ENCODE results near the gene SUFU.

The SUFU gene

DNA sequence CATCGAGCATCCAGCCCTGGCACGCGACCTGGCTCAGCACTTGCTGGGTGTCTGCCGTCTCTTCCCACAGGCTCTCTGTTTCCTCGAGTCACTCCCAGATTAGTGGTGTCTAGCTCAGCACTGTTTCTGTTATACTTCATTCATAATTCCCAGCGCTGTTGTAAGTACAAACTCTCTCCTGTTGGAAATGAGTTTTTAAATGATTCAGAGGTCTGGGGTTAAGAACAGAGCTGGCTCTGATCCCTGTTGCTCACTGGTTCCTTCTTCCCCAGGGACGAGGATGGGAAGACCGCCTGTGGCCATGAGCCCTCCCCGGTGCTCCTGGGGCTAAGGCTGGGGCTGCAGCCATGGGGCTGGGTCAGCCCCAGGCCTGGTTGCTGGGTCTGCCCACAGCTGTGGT lies 35.1 kb upstream of the SUFU start:
- Histone ChIP-seq H3K9ac (ENCODE audit: low read length) (no peak overlapping the region), H3F3A (ENCODE audit: insufficient read depth) (no peaks in the 10 kb centered on the region), H3K4me3 (ENCODE audit: insufficient read depth, low read length, poor library complexity, severe bottlenecking) (no peak overlapping the region), H3K27me3 (ENCODE audit: low read length) (no peaks in the 10 kb centered on the region), H4K20me1 (ENCODE audit: low read depth, low read length) (no peaks in the 10 kb centered on the region), H3K36me3 (ENCODE audit: low read length) (no peaks in the 10 kb centered on the region), H3K27ac (ENCODE audit: low read depth, low read length) (no peak overlapping the region), H3K4me2 (ENCODE audit: low read depth, low read length, poor library complexity, severe bottlenecking) (no peak overlapping the region), H2AFZ (ENCODE audit: low read depth, low read length, severe bottlenecking) (no peak overlapping the region), H3K9me2 (replicated peaks; ENCODE audit: insufficient read depth, low read length) (no peaks in the 10 kb centered on the region), H3K79me2 (ENCODE audit: insufficient read depth, low read length) (peaks cover 2% of the 10 kb centered on the region; the same call in 1 of the 2 replicates), H3K9me3 (ENCODE audit: insufficient read depth, low read length) (no peaks in the 10 kb centered on the region)
- TF ChIP-seq, protein P1, sequence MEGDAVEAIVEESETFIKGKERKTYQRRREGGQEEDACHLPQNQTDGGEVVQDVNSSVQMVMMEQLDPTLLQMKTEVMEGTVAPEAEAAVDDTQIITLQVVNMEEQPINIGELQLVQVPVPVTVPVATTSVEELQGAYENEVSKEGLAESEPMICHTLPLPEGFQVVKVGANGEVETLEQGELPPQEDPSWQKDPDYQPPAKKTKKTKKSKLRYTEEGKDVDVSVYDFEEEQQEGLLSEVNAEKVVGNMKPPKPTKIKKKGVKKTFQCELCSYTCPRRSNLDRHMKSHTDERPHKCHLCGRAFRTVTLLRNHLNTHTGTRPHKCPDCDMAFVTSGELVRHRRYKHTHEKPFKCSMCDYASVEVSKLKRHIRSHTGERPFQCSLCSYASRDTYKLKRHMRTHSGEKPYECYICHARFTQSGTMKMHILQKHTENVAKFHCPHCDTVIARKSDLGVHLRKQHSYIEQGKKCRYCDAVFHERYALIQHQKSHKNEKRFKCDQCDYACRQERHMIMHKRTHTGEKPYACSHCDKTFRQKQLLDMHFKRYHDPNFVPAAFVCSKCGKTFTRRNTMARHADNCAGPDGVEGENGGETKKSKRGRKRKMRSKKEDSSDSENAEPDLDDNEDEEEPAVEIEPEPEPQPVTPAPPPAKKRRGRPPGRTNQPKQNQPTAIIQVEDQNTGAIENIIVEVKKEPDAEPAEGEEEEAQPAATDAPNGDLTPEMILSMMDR (IDR thresholded peaks at IDR 0.05; ENCODE audit: insufficient read depth, low read length, poor library complexity, severe bottlenecking), result no peak
- no peak for TF ChIP-seq EZH2phosphoT487 (conservative IDR thresholded peaks at IDR 0.05; ENCODE audit: low read length)

DNA sequence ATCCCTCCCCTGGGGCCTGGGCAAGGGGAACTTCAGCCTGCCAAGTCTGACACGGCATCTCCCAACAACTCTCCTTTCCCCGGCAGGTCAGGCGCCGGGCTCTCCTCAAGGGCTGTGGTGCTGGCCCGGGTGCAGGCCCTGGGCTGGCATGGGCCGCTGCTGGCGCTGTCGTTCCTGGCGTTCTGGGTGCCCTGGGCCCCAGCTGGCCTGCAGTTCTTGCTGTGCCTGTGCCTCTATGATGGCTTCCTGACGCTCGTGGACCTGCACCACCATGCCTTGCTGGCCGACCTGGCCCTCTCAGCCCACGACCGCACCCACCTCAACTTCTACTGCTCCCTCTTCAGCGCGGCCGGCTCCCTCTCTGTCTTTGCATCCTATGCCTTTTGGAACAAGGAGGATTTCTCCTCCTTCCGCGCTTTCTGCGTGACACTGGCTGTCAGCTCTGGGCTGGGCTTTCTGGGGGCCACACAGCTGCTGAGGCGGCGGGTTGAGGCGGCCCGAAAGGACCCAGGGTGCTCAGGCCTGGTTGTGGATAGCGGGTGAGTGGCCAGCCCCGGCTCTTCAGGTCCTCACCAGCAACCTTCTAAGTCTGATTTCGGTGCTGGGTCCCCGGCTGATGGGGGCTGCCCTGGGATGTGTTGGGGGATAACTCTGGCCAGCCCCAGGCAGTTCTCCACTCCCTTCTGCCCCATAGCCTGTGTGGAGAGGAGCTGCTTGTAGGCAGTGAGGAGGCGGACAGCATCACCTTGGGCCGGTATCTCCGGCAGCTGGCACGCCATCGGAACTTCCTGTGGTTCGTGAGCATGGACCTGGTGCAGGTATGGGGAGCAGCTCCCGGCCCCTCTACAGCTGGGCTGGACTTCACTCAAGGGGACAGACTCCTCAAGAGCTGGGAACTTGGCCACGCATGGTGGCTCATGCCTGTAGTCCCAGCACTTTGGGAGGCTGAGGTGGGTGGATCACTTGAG lies 32.9 kb upstream of the SUFU start:
- no peaks in the 10 kb centered on the region for H3K27me3 ChIP-seq (ENCODE audit: low read length)
- no peak overlapping the region for H3K4me3 ChIP-seq (ENCODE audit: insufficient read depth, low read length, poor library complexity, severe bottlenecking)
- H2AFZ ChIP-seq (ENCODE audit: low read depth, low read length, severe bottlenecking), result no peak overlapping the region
- no peaks in the 10 kb centered on the region for H3K9me2 ChIP-seq (replicated peaks; ENCODE audit: insufficient read depth, low read length)
- H3F3A ChIP-seq (ENCODE audit: insufficient read depth), result no peaks in the 10 kb centered on the region
- no peak overlapping the region for H3K27ac ChIP-seq (ENCODE audit: low read depth, low read length)
- H3K9me3 ChIP-seq (ENCODE audit: insufficient read depth, low read length), result no peaks in the 10 kb centered on the region
- H3K79me2 ChIP-seq (ENCODE audit: insufficient read depth, low read length), result no peaks in the 10 kb centered on the region
- H3K9ac ChIP-seq (ENCODE audit: low read length), result no peak overlapping the region
- TF ChIP-seq, protein P1 (IDR thresholded peaks at IDR 0.05; ENCODE audit: insufficient read depth, low read length, poor library complexity, severe bottlenecking), result no peak
- TF ChIP-seq EZH2phosphoT487 (conservative IDR thresholded peaks at IDR 0.05; ENCODE audit: low read length), result no peak
- no peaks in the 10 kb centered on the region for H4K20me1 ChIP-seq (ENCODE audit: low read depth, low read length)
- H3K36me3 ChIP-seq (ENCODE audit: low read length), result no peaks in the 10 kb centered on the region
- no peak overlapping the region for H3K4me2 ChIP-seq (ENCODE audit: low read depth, low read length, poor library complexity, severe bottlenecking)

DNA sequence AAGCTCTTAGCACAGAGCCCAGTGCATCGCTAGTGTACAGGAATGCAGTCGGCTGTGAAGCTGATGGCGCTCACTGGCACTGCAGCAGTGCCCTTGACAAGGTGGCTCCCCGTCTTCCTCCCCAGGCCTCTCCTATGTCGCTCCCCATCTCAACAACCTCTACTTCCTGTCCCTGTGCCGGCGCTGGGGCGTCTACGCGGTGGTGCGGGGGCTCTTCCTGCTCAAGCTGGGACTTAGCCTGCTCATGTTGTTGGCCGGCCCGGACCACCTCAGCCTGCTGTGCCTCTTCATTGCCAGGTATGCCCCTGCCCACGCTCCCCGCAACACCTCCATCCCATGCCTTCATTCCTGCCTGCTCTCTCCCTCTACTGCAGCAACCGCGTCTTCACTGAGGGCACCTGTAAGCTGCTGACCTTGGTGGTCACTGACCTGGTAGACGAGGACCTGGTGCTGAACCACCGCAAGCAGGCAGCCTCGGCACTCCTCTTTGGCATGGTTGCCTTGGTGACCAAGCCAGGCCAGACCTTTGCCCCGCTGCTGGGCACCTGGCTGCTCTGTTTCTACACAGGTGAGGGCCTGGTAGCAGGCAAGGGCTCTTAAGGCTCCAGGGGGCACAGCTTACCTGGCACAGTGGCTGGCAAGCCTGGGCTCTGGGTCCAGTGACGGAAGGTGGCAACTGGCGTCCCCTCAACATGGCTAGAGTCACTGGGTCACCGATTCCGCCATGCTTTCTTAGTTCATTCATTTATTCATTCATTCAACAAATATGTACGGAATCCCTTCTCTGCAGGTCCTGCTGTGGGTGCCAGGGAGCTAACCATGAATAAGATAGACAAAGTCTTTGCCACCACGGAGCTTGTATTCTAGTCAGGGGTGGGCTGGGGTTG lies 30.1 kb upstream of the SUFU start:
- no peak overlapping the region for H3K4me2 ChIP-seq (ENCODE audit: low read depth, low read length, poor library complexity, severe bottlenecking)
- H3K36me3 ChIP-seq (ENCODE audit: low read length), result no peaks in the 10 kb centered on the region
- no peaks in the 10 kb centered on the region for H3K79me2 ChIP-seq (ENCODE audit: insufficient read depth, low read length)
- H3F3A ChIP-seq (ENCODE audit: insufficient read depth), result no peaks in the 10 kb centered on the region
- H3K9me2 ChIP-seq (replicated peaks; ENCODE audit: insufficient read depth, low read length), result no peaks in the 10 kb centered on the region
- no peak overlapping the region for H3K27ac ChIP-seq (ENCODE audit: low read depth, low read length)
- no peak overlapping the region for H2AFZ ChIP-seq (ENCODE audit: low read depth, low read length, severe bottlenecking)
- H3K9me3 ChIP-seq (ENCODE audit: insufficient read depth, low read length), result no peaks in the 10 kb centered on the region
- H3K27me3 ChIP-seq (ENCODE audit: low read length), result no peaks in the 10 kb centered on the region
- H4K20me1 ChIP-seq (ENCODE audit: low read depth, low read length), result no peaks in the 10 kb centered on the region
- H3K9ac ChIP-seq (ENCODE audit: low read length), result no peak overlapping the region
- H3K4me3 ChIP-seq (ENCODE audit: insufficient read depth, low read length, poor library complexity, severe bottlenecking), result no peak overlapping the region
- TF ChIP-seq, protein P1 (IDR thresholded peaks at IDR 0.05; ENCODE audit: insufficient read depth, low read length, poor library complexity, severe bottlenecking), result no peak
- TF ChIP-seq EZH2phosphoT487 (conservative IDR thresholded peaks at IDR 0.05; ENCODE audit: low read length), result no peak

All from SU-DHL-6 (cell line).